Left ventricle myocardium inferior (tissue), 1 donor: ENCODE results near the gene YY1. TPM values are rescaled to one million over a fixed set of nuclear protein-coding genes. Genes with fewer than 3 reads are reported as not detected.
A peak's percentile ranks its signal among the peaks of the same experiment; 100 is the strongest.
"Not testable (repeated sequence)": the region's sequence is repeated elsewhere in the genome, so short reads cannot be mapped to it uniquely, and the experiment has no call there.

ENCODE experiments used
- DNase-seq: peaks from one replicate; pipeline ENCODE4 v3.0.0-alpha.2; 2020
- H3K27ac ChIP-seq: fragments of 200-600 bp; replicated peaks from 2 replicates; pipeline ENCODE4 v1.8.0; 2021
- H3K27me3 ChIP-seq: fragments of 200-600 bp; 2 replicates; pipeline ENCODE4 v1.8.0; 2021; ENCODE audit warnings: low read depth
- H3K36me3 ChIP-seq: fragments of 200-600 bp; 2 replicates; pipeline ENCODE4 v1.8.0; 2021
- H3K4me1 ChIP-seq: fragments of 200-600 bp; 2 replicates; pipeline ENCODE4 v1.8.0; 2021
- H3K4me3 ChIP-seq: fragments of 200-600 bp; 2 replicates; pipeline ENCODE4 v1.8.0; 2021; ENCODE audit warnings: mild to moderate bottlenecking, moderate library complexity
- H3K9me3 ChIP-seq: fragments of 200-600 bp; replicated peaks from 2 replicates; pipeline ENCODE4 v1.8.0; 2021
- intact Hi-C: fragments of 100-400 bp; cut with micrococcal nuclease; formaldehyde crosslinking; loops from one replicate; pipeline ENCODE4 v1.11.0; 2022
- total RNA-seq: library from RNA; stranded (reverse); fragmentation: NEBNext Ultra II Directional; extraction: Animal tissue kit (Norgen Biotek cat#: 25700); gene quantifications from one replicate; pipeline ENCODE4 v1.2.1, GENCODE V29; 2021
- TF ChIP-seq, protein P1 (sequence below): fragments of 200-600 bp; IDR thresholded peaks from 2 replicates; pipeline ENCODE4 v1.8.0; 2021; ENCODE audit warnings: antibody characterized with exemption, mild to moderate bottlenecking, borderline replicate concordance
- donor health status: DM: no; HTN: yes; CAD: no; lungs with severe emphysema.

YY1 gene
- total RNA-seq, 1 donor from 2014 or later = 44.7 TPM

DNA sequence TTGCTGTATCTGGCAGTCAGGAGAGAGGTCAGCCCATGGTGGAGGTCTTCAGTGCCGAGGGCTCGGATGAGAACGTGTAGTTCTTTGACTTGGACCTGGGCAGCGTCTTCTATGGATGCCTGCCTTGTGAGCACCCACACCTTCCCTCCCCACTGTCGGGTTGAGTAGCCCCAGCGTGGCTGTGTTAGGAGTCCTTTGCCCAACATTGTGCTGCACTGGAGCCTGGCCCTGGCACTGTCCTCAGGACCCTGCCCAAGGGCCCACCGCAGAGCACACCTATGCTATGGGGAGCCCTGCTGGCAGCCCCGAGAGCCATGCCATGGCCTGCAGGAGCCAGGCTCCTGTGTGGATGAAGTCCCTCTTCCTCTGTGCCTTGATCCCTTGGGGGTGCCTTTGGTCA is 40.6 kb downstream of the YY1 start:
- no peaks in the 10 kb centered on the region for H3K9me3 ChIP-seq
- DNase-seq = no peak
- H3K27me3 ChIP-seq = no peaks in the 10 kb centered on the region
- peaks cover 59% of the 10 kb centered on the region for H3K4me1 ChIP-seq
- TF ChIP-seq, protein P1, sequence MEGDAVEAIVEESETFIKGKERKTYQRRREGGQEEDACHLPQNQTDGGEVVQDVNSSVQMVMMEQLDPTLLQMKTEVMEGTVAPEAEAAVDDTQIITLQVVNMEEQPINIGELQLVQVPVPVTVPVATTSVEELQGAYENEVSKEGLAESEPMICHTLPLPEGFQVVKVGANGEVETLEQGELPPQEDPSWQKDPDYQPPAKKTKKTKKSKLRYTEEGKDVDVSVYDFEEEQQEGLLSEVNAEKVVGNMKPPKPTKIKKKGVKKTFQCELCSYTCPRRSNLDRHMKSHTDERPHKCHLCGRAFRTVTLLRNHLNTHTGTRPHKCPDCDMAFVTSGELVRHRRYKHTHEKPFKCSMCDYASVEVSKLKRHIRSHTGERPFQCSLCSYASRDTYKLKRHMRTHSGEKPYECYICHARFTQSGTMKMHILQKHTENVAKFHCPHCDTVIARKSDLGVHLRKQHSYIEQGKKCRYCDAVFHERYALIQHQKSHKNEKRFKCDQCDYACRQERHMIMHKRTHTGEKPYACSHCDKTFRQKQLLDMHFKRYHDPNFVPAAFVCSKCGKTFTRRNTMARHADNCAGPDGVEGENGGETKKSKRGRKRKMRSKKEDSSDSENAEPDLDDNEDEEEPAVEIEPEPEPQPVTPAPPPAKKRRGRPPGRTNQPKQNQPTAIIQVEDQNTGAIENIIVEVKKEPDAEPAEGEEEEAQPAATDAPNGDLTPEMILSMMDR = no peak
- no peak overlapping the region for H3K4me3 ChIP-seq
- H3K36me3 ChIP-seq = peaks cover 11% of the 10 kb centered on the region
- intact Hi-C loops = no loop called here
- H3K27ac ChIP-seq = no peak overlapping the region

DNA sequence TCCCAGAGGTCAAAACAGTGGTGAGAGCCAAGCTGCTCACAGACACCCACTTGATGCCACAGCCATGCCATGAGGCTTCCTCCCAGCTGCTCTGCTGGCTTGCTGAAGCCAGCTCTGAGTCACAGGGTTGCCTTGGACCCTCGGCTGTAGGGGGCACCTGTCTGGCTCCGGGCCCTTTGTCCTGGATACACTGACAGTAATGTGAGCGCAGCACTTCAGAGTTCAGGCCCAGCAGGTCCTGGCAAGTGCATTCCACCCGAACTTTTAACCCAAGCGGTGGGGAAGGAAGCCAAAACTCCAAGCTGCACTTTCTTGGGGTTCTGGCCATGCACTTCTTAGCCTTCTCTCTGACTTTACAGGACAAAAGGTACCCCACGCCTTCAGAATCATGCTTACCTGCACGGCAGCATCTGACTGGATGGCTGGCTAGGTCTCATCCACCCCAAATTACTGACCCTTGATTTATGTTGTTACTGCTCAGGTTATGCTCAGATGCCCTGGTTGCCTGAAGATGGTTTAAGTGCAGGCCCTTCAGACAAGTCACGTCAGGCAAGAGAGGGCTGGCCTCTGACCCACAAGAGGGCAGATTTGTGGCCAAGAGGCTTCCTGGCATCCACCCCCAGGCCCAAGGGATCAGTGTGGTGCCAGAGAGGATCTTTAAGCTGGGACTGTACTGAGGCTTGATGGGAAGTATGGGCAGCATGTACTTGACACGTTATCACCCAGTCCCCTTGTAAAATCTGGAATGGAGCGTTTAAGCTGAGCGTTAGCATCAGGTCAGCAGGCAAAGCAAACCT is 42.5 kb downstream of the YY1 start:
- intact Hi-C loops = loop anchor here (10.0 kb wide), 1 partner anchor 93 kb away; the partner anchor contains the start of gene WDR25
- H3K27me3 ChIP-seq = no peaks in the 10 kb centered on the region
- no peak for DNase-seq
- peaks cover 8% of the 10 kb centered on the region for H3K36me3 ChIP-seq
- peaks cover 75% of the 10 kb centered on the region for H3K4me1 ChIP-seq
- no peak overlapping the region for H3K27ac ChIP-seq
- H3K9me3 ChIP-seq = no peaks in the 10 kb centered on the region
- H3K4me3 ChIP-seq = no peak overlapping the region
- TF ChIP-seq, protein P1 = no peak

DNA sequence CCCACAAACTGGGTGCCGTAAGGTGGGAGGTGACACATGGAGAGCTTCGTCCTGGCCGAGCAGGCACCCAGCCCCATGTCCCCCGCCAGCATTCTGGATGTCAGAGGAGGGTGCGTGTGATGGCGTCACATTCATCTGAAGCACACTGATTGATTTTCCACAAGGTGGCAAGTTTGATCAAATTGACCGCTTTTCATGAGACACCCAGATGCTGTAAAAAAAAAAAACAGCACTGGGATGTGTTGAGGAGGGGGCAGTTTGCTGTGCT is 43.1 kb downstream of the YY1 start:
- Histone ChIP-seq H3K27ac (no peak overlapping the region), H3K9me3 (no peaks in the 10 kb centered on the region), H3K27me3 (no peaks in the 10 kb centered on the region), H3K36me3 (peaks cover 2% of the 10 kb centered on the region), H3K4me1 (peaks cover 80% of the 10 kb centered on the region), H3K4me3 (no peak overlapping the region)
- DNase-seq = no peak
- TF ChIP-seq, protein P1 = no peak
- intact Hi-C loops = loop anchor here (10.0 kb wide), 1 partner anchor 93 kb away; the partner anchor contains the start of gene WDR25

DNA sequence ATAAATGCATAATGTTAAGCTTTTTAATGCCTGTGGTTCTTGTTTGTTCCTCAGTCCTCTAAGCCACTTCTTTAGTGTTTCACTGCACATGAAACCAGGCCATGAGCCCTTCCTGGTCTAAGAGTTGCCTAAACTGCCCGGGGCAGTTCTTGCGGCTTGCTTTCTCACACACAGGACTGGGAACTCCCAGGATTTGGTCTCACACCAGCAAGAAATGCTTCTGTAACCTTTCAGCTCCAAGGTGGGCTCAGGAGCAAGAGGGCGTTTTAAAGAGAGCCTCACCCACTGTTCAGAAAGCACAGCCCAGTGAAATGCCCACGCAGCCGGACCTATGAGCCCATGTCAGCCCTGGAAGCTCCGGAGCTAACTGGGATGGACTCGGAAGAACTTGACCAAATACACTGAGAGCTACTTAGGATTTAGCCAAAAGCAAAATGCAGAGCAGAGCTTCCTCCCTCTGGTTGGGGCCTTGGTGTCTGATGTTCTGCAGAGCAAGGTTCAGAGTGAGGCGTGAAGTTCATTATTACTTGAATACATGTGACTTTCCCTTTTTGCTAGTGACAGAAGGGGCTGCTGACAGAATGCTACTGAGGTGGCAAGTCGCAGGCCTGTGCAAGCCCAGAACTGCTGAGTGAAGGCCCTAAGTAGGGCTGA is 43.9 kb downstream of the YY1 start:
- Histone ChIP-seq H3K27ac (peak overlapping the region; percentile 9), H3K9me3 (no peaks in the 10 kb centered on the region), H3K4me3 (no peak overlapping the region), H3K36me3 (no peaks in the 10 kb centered on the region), H3K27me3 (no peaks in the 10 kb centered on the region), H3K4me1 (peaks cover 82% of the 10 kb centered on the region)
- no peak for DNase-seq
- intact Hi-C loops = loop anchor here (10.0 kb wide), 1 partner anchor 92 kb away; the partner anchor contains the start of gene WDR25
- TF ChIP-seq, protein P1 = no peak

DNA sequence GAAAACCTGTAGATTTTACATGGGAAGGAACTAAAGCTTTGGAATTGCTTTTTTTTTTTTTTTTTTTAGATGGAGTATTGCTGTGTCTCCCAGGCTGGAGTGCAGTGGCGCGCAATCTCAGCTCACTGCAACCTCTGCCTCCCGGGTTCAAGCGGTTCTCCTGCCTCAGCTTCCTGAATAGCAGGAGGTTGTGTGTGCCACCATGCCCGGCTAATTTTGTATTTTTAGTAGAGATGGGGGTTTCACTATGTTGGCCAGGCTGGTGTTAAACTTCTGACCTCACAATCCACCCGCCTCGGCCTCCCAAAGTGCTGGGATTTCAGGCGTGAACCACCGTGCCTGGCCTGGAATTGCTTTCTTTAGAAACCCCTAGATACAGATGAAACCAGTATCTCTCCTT is 44.5 kb downstream of the YY1 start:
- H3K9me3 ChIP-seq, H3K27me3 ChIP-seq, DNase-seq, H3K4me3 ChIP-seq, H3K36me3 ChIP-seq: not testable (repeated sequence)
- Histone ChIP-seq H3K4me1 (peaks cover 79% of the 10 kb centered on the region), H3K27ac (peak overlapping the region; percentile 9)
- intact Hi-C loops = loop anchor here (10.0 kb wide), 1 partner anchor 91 kb away; the partner anchor contains the start of gene WDR25
